Spleen (tissue), 7 donors: ENCODE data around the gene CLASP2.

ENCODE experiments used
- POLR2A ChIP-seq, 3 donors: fragments of 450-650 bp; IDR thresholded peaks; one replicate each; pipeline ENCODE4 v1.5.1; 2017; ENCODE audit warnings: antibody characterized with exemption in 3 of 3, mild to moderate bottlenecking in 1 of 3
- POLR2AphosphoS5 ChIP-seq, 3 donors: sonication (generic); formaldehyde crosslinking; IDR thresholded peaks; one replicate each; pipeline ENCODE4 v1.5.1; 2017; ENCODE audit warnings: antibody characterized with exemption in 3 of 3
- TF ChIP-seq, protein P1 (sequence below), 11 experiments: fragments of 200-600 bp in 7 of 11; fragments of 450-650 bp in 4 of 11; sonication (generic) in 4 of 11; IDR thresholded peaks in 8 of 11; conservative IDR thresholded peaks in 3 of 11; 1 replicate in 7 of 11; 2 replicates in 4 of 11; pipeline versions ENCODE4 v1.4.0 to v1.8.0; 2016 to 2021; ENCODE audit warnings: antibody characterized with exemption in 11 of 11, inconsistent platforms in 4 of 11, mild to moderate bottlenecking in 1 of 11
- donor health status: DM: no; HTN: no; CAD: no; lungs with moderate emphysema.
- donor health status: DM: no; HTN: no; CAD: no.
- donor health status: DM: no; HTN: no; CAD: no.

DNA sequence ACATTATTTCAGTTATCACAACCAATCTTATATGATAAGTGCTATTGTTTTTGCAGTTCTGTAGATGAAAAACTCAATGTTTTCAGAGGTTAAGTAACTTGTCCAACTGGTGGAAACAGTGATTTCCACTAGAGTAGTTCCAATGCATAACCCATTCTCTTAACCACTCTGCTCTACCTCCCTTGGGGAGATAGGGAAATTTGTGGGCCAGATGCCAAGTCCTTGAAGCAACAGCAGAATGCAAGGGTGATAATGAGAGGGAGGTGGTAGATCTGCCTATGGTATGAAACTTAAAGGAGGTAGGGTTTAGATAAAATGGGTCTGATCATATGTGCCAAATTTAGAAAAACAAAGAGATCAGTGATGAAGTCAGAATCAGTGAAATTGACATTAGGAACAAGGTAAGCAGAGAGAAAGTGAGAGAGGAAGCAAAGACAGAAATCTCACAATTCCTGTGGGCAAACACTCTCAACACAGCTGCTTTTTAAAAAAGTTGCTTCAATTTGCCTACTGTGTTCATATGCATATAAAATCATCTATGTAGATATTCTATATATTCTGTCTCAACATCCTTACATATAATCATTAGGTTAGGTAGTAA, 227.3 kb downstream of the CLASP2 start:
- TF ChIP-seq POLR2AphosphoS5 (IDR thresholded peaks at IDR 0.05) (no peak), POLR2A (IDR thresholded peaks at IDR 0.05) (no peak)
- TF ChIP-seq, protein P1, sequence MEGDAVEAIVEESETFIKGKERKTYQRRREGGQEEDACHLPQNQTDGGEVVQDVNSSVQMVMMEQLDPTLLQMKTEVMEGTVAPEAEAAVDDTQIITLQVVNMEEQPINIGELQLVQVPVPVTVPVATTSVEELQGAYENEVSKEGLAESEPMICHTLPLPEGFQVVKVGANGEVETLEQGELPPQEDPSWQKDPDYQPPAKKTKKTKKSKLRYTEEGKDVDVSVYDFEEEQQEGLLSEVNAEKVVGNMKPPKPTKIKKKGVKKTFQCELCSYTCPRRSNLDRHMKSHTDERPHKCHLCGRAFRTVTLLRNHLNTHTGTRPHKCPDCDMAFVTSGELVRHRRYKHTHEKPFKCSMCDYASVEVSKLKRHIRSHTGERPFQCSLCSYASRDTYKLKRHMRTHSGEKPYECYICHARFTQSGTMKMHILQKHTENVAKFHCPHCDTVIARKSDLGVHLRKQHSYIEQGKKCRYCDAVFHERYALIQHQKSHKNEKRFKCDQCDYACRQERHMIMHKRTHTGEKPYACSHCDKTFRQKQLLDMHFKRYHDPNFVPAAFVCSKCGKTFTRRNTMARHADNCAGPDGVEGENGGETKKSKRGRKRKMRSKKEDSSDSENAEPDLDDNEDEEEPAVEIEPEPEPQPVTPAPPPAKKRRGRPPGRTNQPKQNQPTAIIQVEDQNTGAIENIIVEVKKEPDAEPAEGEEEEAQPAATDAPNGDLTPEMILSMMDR (IDR thresholded peaks at IDR 0.05 in 8 of 11, conservative IDR thresholded peaks at IDR 0.05 in 3 of 11): no peak
